K562 (cell line): Measurements from ENCODE around the gene GOLGB1.

Experiments
- ARNT ChIP-seq, 2 experiments: fragments of 450-650 bp; IDR thresholded peaks; 2 replicates each; pipeline ENCODE4 v1.6.1; 2016; ENCODE audit warnings: mild to moderate bottlenecking in 1 of 2
- EP300 ChIP-seq: IDR thresholded peaks from 2 replicates; pipeline ENCODE4 v1.6.1; 2012; ENCODE audit warnings: low read length, improper control_type of control experiment
- GATAD2A ChIP-seq: fragments of 450-650 bp; IDR thresholded peaks from 2 replicates; pipeline ENCODE4 v1.6.1; 2017
- HSF4 ChIP-seq: fragments of 250-450 bp; sonication (Bioruptor Pico); IDR thresholded peaks from 2 replicates; pipeline ENCODE4 v2.1.2; 2022; ENCODE audit warnings: mild to moderate bottlenecking, moderate library complexity, borderline replicate concordance
- KDM4B ChIP-seq, 2 experiments: fragments of 450-650 bp in 1 of 2; sonication (generic) in 1 of 2; IDR thresholded peaks; 2 replicates each; pipeline ENCODE4 v1.6.1; 2016 to 2017; ENCODE audit warnings: borderline replicate concordance in 2 of 2, antibody characterized with exemption in 1 of 2, low read depth in 1 of 2, mild to moderate bottlenecking in 1 of 2
- MAFK ChIP-seq: IDR thresholded peaks from 2 replicates; pipeline ENCODE4 v1.6.1; 2011; ENCODE audit warnings: low read length, improper control_type of control experiment
- MAX ChIP-seq: sonication (generic); formaldehyde crosslinking; IDR thresholded peaks from 2 replicates; pipeline ENCODE4 v1.9.0; 2022; ENCODE audit warnings: mild to moderate bottlenecking, missing genetic modification reagents
- MED1 ChIP-seq: sonication (generic); formaldehyde crosslinking; IDR thresholded peaks from 2 replicates; pipeline ENCODE4 v1.8.1; 2023; ENCODE audit warnings: missing genetic modification reagents, borderline replicate concordance
- RAD21 ChIP-seq, 2 experiments: fragments of 250-450 bp in 1 of 2; fragments of 450-650 bp in 1 of 2; sonication (Bioruptor Pico) in 1 of 2; formaldehyde crosslinking in 1 of 2; IDR thresholded peaks in 1 of 2; conservative IDR thresholded peaks in 1 of 2; 2 replicates each; pipeline versions ENCODE4 v1.4.0 to v1.8.0; 2020 to 2022; ENCODE audit warnings: mild to moderate bottlenecking in 2 of 2, moderate library complexity in 1 of 2
- ZNF551 ChIP-seq: fragments of 250-450 bp; sonication (Bioruptor Pico); IDR thresholded peaks from 2 replicates; pipeline ENCODE4 v1.5.0; 2021; ENCODE audit warnings: mild to moderate bottlenecking, moderate library complexity
- ZNF785 ChIP-seq: fragments of 250-450 bp; sonication (Bioruptor Pico); IDR thresholded peaks from 2 replicates; pipeline ENCODE4 v1.4.0; 2020; ENCODE audit warnings: mild to moderate bottlenecking

- TF ChIP-seq ZNF551 (CRISPR knock-in tag) (no peak), MAX (CRISPR knock-in tag) (no peak), ARNT (IDR thresholded peaks at IDR 0.05) (no peak), KDM4B (IDR thresholded peaks at IDR 0.05; ENCODE audit: borderline replicate concordance in 2 of 2, low read depth in 1 of 2) (no peak), ZNF785 (CRISPR knock-in tag) (no peak), RAD21 (CRISPR knock-in tag; conservative IDR thresholded peaks at IDR 0.05 in 1 of 2, IDR thresholded peaks at IDR 0.05 in 1 of 2) (no peak), HSF4 (CRISPR knock-in tag) (no peak), EP300 (no peak), GATAD2A (no peak), MAFK (no peak), MED1 (CRISPR knock-in tag) (no peak)
These were observed 10.1 kb upstream of the GOLGB1 start for GRCh38 chr3:121759541-121760202.
